ENCODE results near the gene HMGN2.
"Not testable (repeated sequence)": the region's sequence is repeated elsewhere in the genome, so short reads cannot be mapped to it uniquely, and the experiment has no call there.

HMGN2 gene

GRCh38 chr1:26477446-26478152 lies 5.4 kb downstream of the HMGN2 start:
- no peak for DNase-seq

- DNase-seq, result no peak
These were observed 5.9 kb downstream of the HMGN2 start for GRCh38 chr1:26478159-26478558.

GRCh38 chr1:26478988-26479387 lies 6.7 kb downstream of the HMGN2 start:
- DNase-seq, result no peak

GRCh38 chr1:26482921-26483320 lies 10.7 kb downstream of the HMGN2 start:
- DNase-seq, result no peak

- no peak for DNase-seq
These were observed 11.7 kb downstream of the HMGN2 start for GRCh38 chr1:26483980-26484379.

GRCh38 chr1:26490155-26490554 lies 17.9 kb downstream of the HMGN2 start:
- DNase-seq, result no peak

- DNase-seq, result no peak
These were observed 21.0 kb downstream of the HMGN2 start for GRCh38 chr1:26493267-26493666.

GRCh38 chr1:26493938-26494337 lies 21.7 kb downstream of the HMGN2 start:
- no peak for DNase-seq

GRCh38 chr1:26496861-26497260 lies 24.6 kb downstream of the HMGN2 start:
- no peak for DNase-seq

- DNase-seq, result no peak
These were observed 26.7 kb downstream of the HMGN2 start for GRCh38 chr1:26498894-26499293.

GRCh38 chr1:26500488-26501175 lies 28.4 kb downstream of the HMGN2 start:
- DNase-seq, result peak; percentile 89

- DNase-seq, result not testable (repeated sequence)
These were observed 38.5 kb downstream of the HMGN2 start for GRCh38 chr1:26510711-26511110.

- not testable (repeated sequence) for DNase-seq
These were observed 43.6 kb downstream of the HMGN2 start for GRCh38 chr1:26515836-26516235.

- DNase-seq, result no peak
These were observed 44.9 kb downstream of the HMGN2 start for GRCh38 chr1:26516987-26517765.

- DNase-seq, result no peak
These were observed 45.5 kb downstream of the HMGN2 start for GRCh38 chr1:26517766-26518049.

GRCh38 chr1:26518355-26518754 lies 46.1 kb downstream of the HMGN2 start:
- no peak for DNase-seq

GRCh38 chr1:26520339-26520738 lies 48.1 kb downstream of the HMGN2 start:
- no peak for DNase-seq

- DNase-seq, result no peak
These were observed 49.4 kb downstream of the HMGN2 start for GRCh38 chr1:26521669-26522030.

GRCh38 chr1:26522073-26522472 lies 49.8 kb downstream of the HMGN2 start:
- DNase-seq, result no peak

- DNase-seq, result no peak
These were observed 51.9 kb downstream of the HMGN2 start for GRCh38 chr1:26524181-26524580.

All from CD4-positive, alpha-beta T cell treated with Interleukin-10 for 1 hour (primary cell).